Loucy (cell line): Measurements from ENCODE around the gene TNFSF9.

Source experiments
- CTCF ChIP-seq: fragments of 200-600 bp; sonication (generic); conservative IDR thresholded peaks from 2 replicates; pipeline ENCODE4 v1.5.1; 2014; ENCODE audit warnings: mild to moderate bottlenecking, antibody characterized with exemption, low read length
- EZH2phosphoT487 ChIP-seq: fragments of 200-600 bp; IDR thresholded peaks from 2 replicates; pipeline ENCODE4 v1.6.1; 2018; ENCODE audit warnings: antibody characterized with exemption, mild to moderate bottlenecking, moderate library complexity, borderline replicate concordance

GRCh38 chr19:6503407-6504201 is 27.2 kb upstream of the TNFSF9 start:
- TF ChIP-seq EZH2phosphoT487 (no peak), CTCF (no peak)
